OCI-LY1 (cell line): ENCODE data around the gene TRPM2.

Experiments
- CTCF ChIP-seq: fragments of 200-600 bp; sonication (generic), shearing (Covaris generic); IDR thresholded peaks from 2 replicates; pipeline ENCODE4 v1.5.1; 2017; ENCODE audit warnings: mild to moderate bottlenecking, antibody characterized with exemption, low read length, moderate library complexity, mixed read lengths
- EZH2 ChIP-seq: fragments of 200-600 bp; sonication (generic), shearing (Covaris generic); IDR thresholded peaks from 2 replicates; pipeline ENCODE4 v1.8.0; 2017; ENCODE audit warnings: borderline replicate concordance, mixed run types, mild to moderate bottlenecking, antibody characterized with exemption, low read length, moderate library complexity, mixed read lengths

GRCh38 chr21:44484498-44485253 is 131.3 kb downstream of the TRPM2 start:
- TF ChIP-seq CTCF = no peak
- no peak for TF ChIP-seq EZH2
